ENCODE results near the gene EXOC4. TPM values are rescaled to one million over a fixed set of nuclear protein-coding genes. Genes with fewer than 3 reads are reported as not detected.

EXOC4 gene
- total RNA-seq, 2 experiments from 2014 or later, result 58.0 to 59.9 TPM

DNA sequence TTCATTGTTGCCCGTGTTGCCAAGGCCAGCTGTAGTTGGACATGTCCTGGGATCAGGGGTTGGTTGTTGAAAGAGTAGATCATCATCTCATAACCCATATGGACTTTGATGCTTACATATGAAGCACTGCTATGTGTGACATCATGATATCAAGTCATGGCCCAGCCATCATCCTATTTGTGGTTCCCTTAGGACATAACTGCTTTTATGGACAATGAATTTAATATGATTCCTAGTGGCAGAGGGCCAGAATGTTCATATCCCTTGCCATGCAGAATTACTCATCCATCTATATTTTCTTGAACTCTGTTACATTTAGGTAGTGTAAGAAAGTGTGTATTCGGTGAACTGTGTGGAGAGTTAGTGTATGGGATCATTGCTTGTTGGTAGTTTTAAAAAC, 530.4 kb downstream of the EXOC4 start:
- ATAC-seq (ENCODE audit: poor library complexity) (no peak), DNase-seq (no peak)
- H3K27ac ChIP-seq (ENCODE audit: low read depth in 1 of 2, low read length in 2 of 2), result no peak overlapping the region
- intact Hi-C loops (cut with DNase I, micrococcal nuclease), result no loop called here
- H3K36me3 Mint-ChIP-seq (ENCODE audit: low read depth), result peaks cover 11% of the 10 kb centered on the region
- H3K9me3 ChIP-seq (ENCODE audit: control insufficient read depth in 1 of 2, insufficient read depth in 1 of 2, low read length in 2 of 2), result peaks cover 0 to 2% of the 10 kb centered on the region in 2 experiments
- TF ChIP-seq, protein P1, sequence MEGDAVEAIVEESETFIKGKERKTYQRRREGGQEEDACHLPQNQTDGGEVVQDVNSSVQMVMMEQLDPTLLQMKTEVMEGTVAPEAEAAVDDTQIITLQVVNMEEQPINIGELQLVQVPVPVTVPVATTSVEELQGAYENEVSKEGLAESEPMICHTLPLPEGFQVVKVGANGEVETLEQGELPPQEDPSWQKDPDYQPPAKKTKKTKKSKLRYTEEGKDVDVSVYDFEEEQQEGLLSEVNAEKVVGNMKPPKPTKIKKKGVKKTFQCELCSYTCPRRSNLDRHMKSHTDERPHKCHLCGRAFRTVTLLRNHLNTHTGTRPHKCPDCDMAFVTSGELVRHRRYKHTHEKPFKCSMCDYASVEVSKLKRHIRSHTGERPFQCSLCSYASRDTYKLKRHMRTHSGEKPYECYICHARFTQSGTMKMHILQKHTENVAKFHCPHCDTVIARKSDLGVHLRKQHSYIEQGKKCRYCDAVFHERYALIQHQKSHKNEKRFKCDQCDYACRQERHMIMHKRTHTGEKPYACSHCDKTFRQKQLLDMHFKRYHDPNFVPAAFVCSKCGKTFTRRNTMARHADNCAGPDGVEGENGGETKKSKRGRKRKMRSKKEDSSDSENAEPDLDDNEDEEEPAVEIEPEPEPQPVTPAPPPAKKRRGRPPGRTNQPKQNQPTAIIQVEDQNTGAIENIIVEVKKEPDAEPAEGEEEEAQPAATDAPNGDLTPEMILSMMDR (IDR thresholded peaks at IDR 0.05), result no peak
- no peaks in the 10 kb centered on the region for H3K9me3 Mint-ChIP-seq
- no peak overlapping the region for H3K4me3 Mint-ChIP-seq
- no peaks in the 10 kb centered on the region for H3K4me1 ChIP-seq (ENCODE audit: insufficient read depth, low read length)
- ChIA-PET CTCF (no interaction called here), POLR2A (no interaction called here)
- no peaks in the 10 kb centered on the region for H3K27me3 Mint-ChIP-seq
- no peaks in the 10 kb centered on the region for H3K4me1 Mint-ChIP-seq (ENCODE audit: low read depth)
- no peaks in the 10 kb centered on the region for H3K36me3 ChIP-seq (ENCODE audit: insufficient read depth, low read length)
- H3K27me3 ChIP-seq (ENCODE audit: control insufficient read depth in 1 of 2, insufficient read depth in 2 of 2, low read length in 2 of 2), result no peaks in the 10 kb centered on the region
- H3K4me3 ChIP-seq (ENCODE audit: low read length), result no peak overlapping the region
- no peak overlapping the region for H3K27ac Mint-ChIP-seq

DNA sequence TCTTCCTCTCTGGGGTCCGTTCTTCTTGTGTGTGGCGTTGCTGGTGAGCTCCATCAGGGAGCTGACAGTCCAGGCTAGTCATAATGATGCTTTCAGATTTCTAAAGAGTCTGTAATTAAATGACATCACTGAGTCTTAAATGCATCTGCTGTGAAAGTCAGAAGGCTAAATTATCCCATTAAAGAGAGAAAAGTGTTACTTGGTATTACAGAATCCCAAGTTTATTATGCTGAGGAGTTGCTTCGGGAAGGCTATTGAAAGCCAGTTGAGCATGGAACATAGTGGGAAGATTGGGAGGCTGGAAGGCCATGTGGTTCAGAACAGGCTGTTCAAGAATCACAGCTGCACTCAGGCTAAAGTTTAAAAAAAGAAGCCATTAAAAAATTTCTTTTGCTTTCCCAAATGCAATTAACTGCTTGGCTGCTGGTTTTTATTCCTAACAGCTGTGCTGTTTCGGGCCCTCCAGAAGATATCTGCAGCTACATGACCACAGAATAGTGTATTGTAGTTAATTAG, 531.7 kb downstream of the EXOC4 start:
- H3K27ac Mint-ChIP-seq, result no peak overlapping the region
- peaks cover 11% of the 10 kb centered on the region for H3K36me3 Mint-ChIP-seq (ENCODE audit: low read depth)
- no peaks in the 10 kb centered on the region for H3K27me3 ChIP-seq (ENCODE audit: control insufficient read depth in 1 of 2, insufficient read depth in 2 of 2, low read length in 2 of 2)
- ATAC-seq (ENCODE audit: poor library complexity) (no peak), DNase-seq (no peak)
- no peaks in the 10 kb centered on the region for H3K4me1 Mint-ChIP-seq (ENCODE audit: low read depth)
- no peak overlapping the region for H3K27ac ChIP-seq (ENCODE audit: low read depth in 1 of 2, low read length in 2 of 2)
- intact Hi-C loops (cut with DNase I, micrococcal nuclease), result no loop called here
- H3K4me1 ChIP-seq (ENCODE audit: insufficient read depth, low read length), result no peaks in the 10 kb centered on the region
- ChIA-PET CTCF (no interaction called here), POLR2A (no interaction called here)
- H3K9me3 ChIP-seq (ENCODE audit: control insufficient read depth in 1 of 2, insufficient read depth in 1 of 2, low read length in 2 of 2), result no peaks in the 10 kb centered on the region
- TF ChIP-seq, protein P1 (IDR thresholded peaks at IDR 0.05), result no peak
- H3K27me3 Mint-ChIP-seq, result no peaks in the 10 kb centered on the region
- H3K4me3 Mint-ChIP-seq, result no peak overlapping the region
- no peaks in the 10 kb centered on the region for H3K9me3 Mint-ChIP-seq
- H3K4me3 ChIP-seq (ENCODE audit: low read length), result no peak overlapping the region
- H3K36me3 ChIP-seq (ENCODE audit: insufficient read depth, low read length), result no peaks in the 10 kb centered on the region

DNA sequence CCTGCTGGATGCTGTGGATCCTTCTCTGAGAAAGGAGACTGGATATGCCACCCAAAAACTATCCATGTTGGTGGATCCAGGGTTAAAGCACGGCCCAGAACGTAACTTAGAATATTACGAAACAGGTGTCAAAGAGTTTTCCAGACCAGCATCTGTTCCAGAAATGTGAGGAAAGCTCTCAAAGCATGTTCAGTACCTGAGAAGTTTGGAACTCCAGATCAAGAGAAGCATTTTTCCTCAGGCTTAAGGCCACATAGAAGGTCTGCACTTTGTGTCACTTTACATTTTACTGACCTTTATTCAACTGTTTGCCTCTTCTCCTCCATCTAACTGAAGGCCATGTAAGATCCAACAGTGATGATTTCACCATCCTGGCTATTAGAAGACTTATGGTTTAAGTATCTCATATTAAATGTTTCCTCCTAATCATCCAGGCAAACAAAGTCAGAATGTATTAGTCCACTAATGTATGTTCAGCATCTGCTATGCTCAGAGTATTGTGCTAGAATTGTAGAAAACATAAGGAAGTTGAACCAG, 533.6 kb downstream of the EXOC4 start:
- DNase-seq (no peak), ATAC-seq (ENCODE audit: poor library complexity) (no peak)
- Mint-ChIP-seq H3K27ac (no peak overlapping the region), H3K4me3 (no peak overlapping the region), H3K27me3 (no peaks in the 10 kb centered on the region), H3K36me3 (ENCODE audit: low read depth) (peaks cover 9% of the 10 kb centered on the region), H3K9me3 (no peaks in the 10 kb centered on the region), H3K4me1 (ENCODE audit: low read depth) (no peaks in the 10 kb centered on the region)
- ChIA-PET CTCF (no interaction called here), POLR2A (no interaction called here)
- Histone ChIP-seq H3K9me3 (ENCODE audit: control insufficient read depth in 1 of 2, insufficient read depth in 1 of 2, low read length in 2 of 2) (no peaks in the 10 kb centered on the region), H3K27ac (ENCODE audit: low read depth in 1 of 2, low read length in 2 of 2) (no peak overlapping the region), H3K36me3 (ENCODE audit: insufficient read depth, low read length) (no peaks in the 10 kb centered on the region), H3K27me3 (ENCODE audit: control insufficient read depth in 1 of 2, insufficient read depth in 2 of 2, low read length in 2 of 2) (no peaks in the 10 kb centered on the region), H3K4me3 (ENCODE audit: low read length) (no peak overlapping the region), H3K4me1 (ENCODE audit: insufficient read depth, low read length) (no peaks in the 10 kb centered on the region)
- TF ChIP-seq, protein P1 (IDR thresholded peaks at IDR 0.05), result no peak
- intact Hi-C loops (cut with DNase I, micrococcal nuclease), result no loop called here
